Natural killer cell (primary cell): ENCODE results near the gene UGT1A10. TPM values are rescaled to one million over a fixed set of nuclear protein-coding genes. Genes with fewer than 3 reads are reported as not detected.

ENCODE experiments used
- ATAC-seq, 3 donors: fragments of 150-1000 bp in 2 of 3; fragments of 200-7000 bp in 1 of 3; cut with Tn5 transposase; 1 replicate in 1 of 3; 2 replicates in 2 of 3; pipeline ENCODE4 v1.10.0; 2021; ENCODE audit warnings: mild to moderate bottlenecking in 2 of 3, moderate library complexity in 2 of 3
- DNase-seq, 2 donors: peaks; one replicate each; pipeline versions ENCODE4 v3.0.0 to v3.0.0-alpha.2; 2013 to 2021; ENCODE audit warnings: mixed read lengths in 1 of 2
- H3K27ac ChIP-seq: one replicate; pipeline ENCODE4 v1.5.1; 2013; ENCODE audit warnings: mild to moderate bottlenecking, low read length
- H3K27me3 ChIP-seq: one replicate; pipeline ENCODE4 v1.6.1; 2013; ENCODE audit warnings: low read length; ENCODE audit not compliant: control insufficient read depth, insufficient read depth
- H3K36me3 ChIP-seq: one replicate; pipeline ENCODE4 v1.6.1; 2013; ENCODE audit warnings: low read length; ENCODE audit not compliant: control insufficient read depth, insufficient read depth
- H3K4me1 ChIP-seq: one replicate; pipeline ENCODE4 v1.6.1; 2013; ENCODE audit warnings: low read length; ENCODE audit not compliant: control insufficient read depth, insufficient read depth
- H3K4me3 ChIP-seq: one replicate; pipeline ENCODE4 v1.5.1; 2013; ENCODE audit warnings: low read length
- H3K9me3 ChIP-seq: one replicate; pipeline ENCODE4 v1.6.1; 2013; ENCODE audit warnings: low read length; ENCODE audit not compliant: control insufficient read depth, insufficient read depth
- H3K27ac Mint-ChIP-seq, 2 donors: one replicate each; pipeline ENCODE4 v1.8.0; 2022; ENCODE audit warnings: mild to moderate bottlenecking in 2 of 2, mixed read lengths in 2 of 2, moderate library complexity in 1 of 2
- H3K27me3 Mint-ChIP-seq, 2 donors: one replicate each; pipeline ENCODE4 v1.8.0; 2022; ENCODE audit warnings: low read depth in 2 of 2, mixed read lengths in 2 of 2
- H3K36me3 Mint-ChIP-seq: one replicate; pipeline ENCODE4 v1.8.0; 2022; ENCODE audit warnings: mixed read lengths
- H3K4me1 Mint-ChIP-seq, 2 donors: one replicate each; pipeline ENCODE4 v1.8.0; 2022; ENCODE audit warnings: mixed read lengths in 2 of 2
- H3K4me3 Mint-ChIP-seq: one replicate; pipeline ENCODE4 v1.8.0; 2022; ENCODE audit warnings: mild to moderate bottlenecking, moderate library complexity, mixed read lengths
- H3K9me3 Mint-ChIP-seq, 2 donors: one replicate each; pipeline ENCODE4 v1.8.0; 2022; ENCODE audit warnings: mixed read lengths in 2 of 2
- CTCF ChIP-seq: fragments of 200-600 bp; IDR thresholded peaks from one replicate; pipeline ENCODE4 v1.8.0; 2022; ENCODE audit warnings: antibody characterized with exemption
- WGBS: methylation state at CpG from one replicate; pipeline ENCODE4 v1.1.7; 2013; ENCODE audit warnings: missing lambda C conversion rate; ENCODE audit not compliant: insufficient coverage; 5-methylcytosine and 5-hydroxymethylcytosine counted together
- intact Hi-C: fragments of 100-400 bp; cut with micrococcal nuclease; formaldehyde crosslinking; loops from one replicate; pipeline ENCODE4 v1.14.2; 2022
- total RNA-seq, 4 donors: library from RNA; stranded (reverse); fragments of 120-200 nt in 1 of 4; gene quantifications; one replicate each; pipeline versions ENCODE4 v1.2.3 to v1.2.4, GENCODE V29; 2013 to 2022

The UGT1A10 gene
- total RNA-seq, 3 donors from 2014 or later (not counting 1 experiment from before 2014, with no cell fraction given) = not detected

- H3K27ac ChIP-seq = no peak overlapping the region
- H3K27ac Mint-ChIP-seq = no peak overlapping the region
- intact Hi-C loops = no loop called here
- H3K36me3 ChIP-seq = no peaks in the 10 kb centered on the region
- WGBS = 85% methylated on average over 14 of the region's 14 CpGs
- no peak overlapping the region for H3K4me3 Mint-ChIP-seq
- H3K4me1 ChIP-seq = no peaks in the 10 kb centered on the region
- no peaks in the 10 kb centered on the region for H3K9me3 ChIP-seq
- H3K9me3 Mint-ChIP-seq = no peaks in the 10 kb centered on the region
- DNase-seq (peak in 1 of 2 donors; percentile 4), ATAC-seq (no peak)
- peaks cover 3 to 6% of the 10 kb centered on the region in 2 donors for H3K27me3 Mint-ChIP-seq
- TF ChIP-seq CTCF = no peak
- H3K36me3 Mint-ChIP-seq = no peaks in the 10 kb centered on the region
- no peaks in the 10 kb centered on the region for H3K4me1 Mint-ChIP-seq
- H3K4me3 ChIP-seq = no peak overlapping the region
- H3K27me3 ChIP-seq = no peaks in the 10 kb centered on the region
These were observed 162.3 kb downstream of the UGT1A10 start for GRCh38 chr2:233798335-233799086.

- no peak overlapping the region for H3K4me3 ChIP-seq
- ATAC-seq (no peak), DNase-seq (no peak)
- WGBS = 69% methylated on average over 7 of the region's 7 CpGs
- H3K36me3 ChIP-seq = no peaks in the 10 kb centered on the region
- H3K9me3 ChIP-seq = no peaks in the 10 kb centered on the region
- intact Hi-C loops = no loop called here
- Mint-ChIP-seq H3K27me3 (peaks cover 8 to 11% of the 10 kb centered on the region in 2 donors), H3K36me3 (no peaks in the 10 kb centered on the region), H3K9me3 (no peaks in the 10 kb centered on the region), H3K4me1 (no peaks in the 10 kb centered on the region), H3K4me3 (no peak overlapping the region), H3K27ac (no peak overlapping the region)
- no peak overlapping the region for H3K27ac ChIP-seq
- H3K27me3 ChIP-seq = no peaks in the 10 kb centered on the region
- no peak for TF ChIP-seq CTCF
- no peaks in the 10 kb centered on the region for H3K4me1 ChIP-seq
These were observed 162.9 kb downstream of the UGT1A10 start for GRCh38 chr2:233799087-233799665.

GRCh38 chr2:233799716-233800115 is 163.5 kb downstream of the UGT1A10 start:
- ATAC-seq = no peak
- no peak for DNase-seq
- Mint-ChIP-seq H3K36me3 (no peaks in the 10 kb centered on the region), H3K4me1 (no peaks in the 10 kb centered on the region), H3K27ac (no peak overlapping the region), H3K4me3 (no peak overlapping the region), H3K9me3 (no peaks in the 10 kb centered on the region), H3K27me3 (peaks cover 11 to 16% of the 10 kb centered on the region in 2 donors)
- H3K9me3 ChIP-seq = no peaks in the 10 kb centered on the region
- no peak overlapping the region for H3K27ac ChIP-seq
- no peak overlapping the region for H3K4me3 ChIP-seq
- no peaks in the 10 kb centered on the region for H3K36me3 ChIP-seq
- H3K4me1 ChIP-seq = no peaks in the 10 kb centered on the region
- 57% methylated on average over 5 of the region's 5 CpGs for WGBS
- TF ChIP-seq CTCF = no peak
- no peaks in the 10 kb centered on the region for H3K27me3 ChIP-seq
- intact Hi-C loops = no loop called here
